KMS-11 (cell line): ENCODE results near the gene CNIH3.

Experiments used
- H2AFZ ChIP-seq: fragments of 200-600 bp; sonication (generic); 2 replicates; pipeline ENCODE4 v1.6.1; 2016; ENCODE audit warnings: antibody characterized with exemption, mixed run types, low read depth
- H3K27ac ChIP-seq: fragments of 200-600 bp; sonication (generic); 2 replicates; pipeline ENCODE4 v1.6.1; 2016; ENCODE audit warnings: mild to moderate bottlenecking, mixed run types
- H3K27me3 ChIP-seq: fragments of 200-600 bp; sonication (generic); 2 replicates; pipeline ENCODE4 v1.6.1; 2017; ENCODE audit warnings: mild to moderate bottlenecking, low read depth, mixed run types, moderate library complexity; ENCODE audit not compliant: insufficient read depth
- H3K36me3 ChIP-seq: fragments of 200-600 bp; sonication (generic); 2 replicates; pipeline ENCODE4 v1.6.1; 2017; ENCODE audit warnings: mild to moderate bottlenecking, mixed run types; ENCODE audit not compliant: insufficient read depth
- H3K4me1 ChIP-seq: fragments of 200-600 bp; sonication (generic); 2 replicates; pipeline ENCODE4 v1.6.1; 2016; ENCODE audit warnings: mild to moderate bottlenecking, low read depth, mixed run types; ENCODE audit not compliant: poor library complexity, severe bottlenecking
- H3K4me2 ChIP-seq: fragments of 200-600 bp; sonication (generic); 2 replicates; pipeline ENCODE4 v1.7.0; 2016; ENCODE audit warnings: mild to moderate bottlenecking, mixed run types
- H3K4me3 ChIP-seq: fragments of 200-600 bp; sonication (generic); IDR thresholded peaks from 2 replicates; pipeline ENCODE4 v1.6.1; 2017; ENCODE audit warnings: low read depth, low read length, mixed read lengths; ENCODE audit not compliant: insufficient read depth
- H3K79me2 ChIP-seq: fragments of 200-600 bp; sonication (generic); 2 replicates; pipeline ENCODE4 v1.6.1; 2016; ENCODE audit warnings: low read depth, mixed run types; ENCODE audit not compliant: insufficient read depth
- H3K9ac ChIP-seq: fragments of 200-600 bp; sonication (generic); 2 replicates; pipeline ENCODE4 v1.6.1; 2016; ENCODE audit warnings: mild to moderate bottlenecking, mixed run types
- H4K20me1 ChIP-seq: fragments of 200-600 bp; sonication (generic); 2 replicates; pipeline ENCODE4 v1.6.1; 2016; ENCODE audit warnings: mild to moderate bottlenecking, mixed run types; ENCODE audit not compliant: insufficient read depth
- CTCF ChIP-seq: fragments of 200-600 bp; sonication (generic); conservative IDR thresholded peaks from 2 replicates; pipeline ENCODE4 v1.6.1; 2017; ENCODE audit warnings: low read depth, mild to moderate bottlenecking, antibody characterized with exemption, low read length, moderate library complexity, mixed read lengths

Gene CNIH3

GRCh38 chr1:224643653-224644052 is 27.5 kb downstream of the CNIH3 start:
- Histone ChIP-seq H3K9ac (no peak overlapping the region), H3K27ac (no peak overlapping the region), H2AFZ (no peak overlapping the region), H3K4me2 (no peak overlapping the region), H3K4me1 (peaks cover 28% of the 10 kb centered on the region), H3K4me3 (no peak overlapping the region), H3K27me3 (no peaks in the 10 kb centered on the region), H4K20me1 (no peaks in the 10 kb centered on the region), H3K36me3 (no peaks in the 10 kb centered on the region), H3K79me2 (no peaks in the 10 kb centered on the region)
- no peak for TF ChIP-seq CTCF

- TF ChIP-seq CTCF: peak; percentile 97
- Histone ChIP-seq H3K4me1 (peaks cover 28% of the 10 kb centered on the region), H2AFZ (peak overlapping the region; percentile 27; the same call in 1 of the 2 replicates), H3K79me2 (no peaks in the 10 kb centered on the region), H3K27me3 (no peaks in the 10 kb centered on the region), H3K36me3 (no peaks in the 10 kb centered on the region), H3K9ac (no peak overlapping the region), H4K20me1 (no peaks in the 10 kb centered on the region), H3K27ac (no peak overlapping the region), H3K4me3 (no peak overlapping the region), H3K4me2 (no peak overlapping the region)
Observed at GRCh38 chr1:224644553-224645154, 28.5 kb downstream of the CNIH3 start.

- no peaks in the 10 kb centered on the region for H4K20me1 ChIP-seq
- H3K9ac ChIP-seq: no peak overlapping the region
- TF ChIP-seq CTCF: no peak
- H3K4me2 ChIP-seq: no peak overlapping the region
- no peak overlapping the region for H3K27ac ChIP-seq
- no peak overlapping the region for H2AFZ ChIP-seq
- H3K4me3 ChIP-seq: no peak overlapping the region
- no peaks in the 10 kb centered on the region for H3K79me2 ChIP-seq
- no peaks in the 10 kb centered on the region for H3K27me3 ChIP-seq
- no peaks in the 10 kb centered on the region for H3K36me3 ChIP-seq
- H3K4me1 ChIP-seq: peaks cover 16% of the 10 kb centered on the region
Observed at GRCh38 chr1:224647449-224647848, 31.3 kb downstream of the CNIH3 start.

GRCh38 chr1:224650290-224650689 is 34.2 kb downstream of the CNIH3 start:
- H3K9ac ChIP-seq: no peak overlapping the region
- no peak for TF ChIP-seq CTCF
- no peak overlapping the region for H2AFZ ChIP-seq

More at GRCh38 chr1:224650290-224650689, 34.2 kb downstream of the CNIH3 start:
- Histone ChIP-seq H3K27me3 (no peaks in the 10 kb centered on the region), H3K79me2 (no peaks in the 10 kb centered on the region), H3K4me3 (no peak overlapping the region), H3K27ac (no peak overlapping the region), H3K36me3 (no peaks in the 10 kb centered on the region), H3K4me2 (no peak overlapping the region), H4K20me1 (no peaks in the 10 kb centered on the region), H3K4me1 (peaks cover 3% of the 10 kb centered on the region)
